Amygdala (tissue), 56 donors: ENCODE results near the gene CNTLN.

Source experiments
- DNase-seq, 56 donors: peaks; one replicate each; lab custom pipeline; 2025; lab: John Stamatoyannopoulos, UW

The CNTLN gene, protein sequence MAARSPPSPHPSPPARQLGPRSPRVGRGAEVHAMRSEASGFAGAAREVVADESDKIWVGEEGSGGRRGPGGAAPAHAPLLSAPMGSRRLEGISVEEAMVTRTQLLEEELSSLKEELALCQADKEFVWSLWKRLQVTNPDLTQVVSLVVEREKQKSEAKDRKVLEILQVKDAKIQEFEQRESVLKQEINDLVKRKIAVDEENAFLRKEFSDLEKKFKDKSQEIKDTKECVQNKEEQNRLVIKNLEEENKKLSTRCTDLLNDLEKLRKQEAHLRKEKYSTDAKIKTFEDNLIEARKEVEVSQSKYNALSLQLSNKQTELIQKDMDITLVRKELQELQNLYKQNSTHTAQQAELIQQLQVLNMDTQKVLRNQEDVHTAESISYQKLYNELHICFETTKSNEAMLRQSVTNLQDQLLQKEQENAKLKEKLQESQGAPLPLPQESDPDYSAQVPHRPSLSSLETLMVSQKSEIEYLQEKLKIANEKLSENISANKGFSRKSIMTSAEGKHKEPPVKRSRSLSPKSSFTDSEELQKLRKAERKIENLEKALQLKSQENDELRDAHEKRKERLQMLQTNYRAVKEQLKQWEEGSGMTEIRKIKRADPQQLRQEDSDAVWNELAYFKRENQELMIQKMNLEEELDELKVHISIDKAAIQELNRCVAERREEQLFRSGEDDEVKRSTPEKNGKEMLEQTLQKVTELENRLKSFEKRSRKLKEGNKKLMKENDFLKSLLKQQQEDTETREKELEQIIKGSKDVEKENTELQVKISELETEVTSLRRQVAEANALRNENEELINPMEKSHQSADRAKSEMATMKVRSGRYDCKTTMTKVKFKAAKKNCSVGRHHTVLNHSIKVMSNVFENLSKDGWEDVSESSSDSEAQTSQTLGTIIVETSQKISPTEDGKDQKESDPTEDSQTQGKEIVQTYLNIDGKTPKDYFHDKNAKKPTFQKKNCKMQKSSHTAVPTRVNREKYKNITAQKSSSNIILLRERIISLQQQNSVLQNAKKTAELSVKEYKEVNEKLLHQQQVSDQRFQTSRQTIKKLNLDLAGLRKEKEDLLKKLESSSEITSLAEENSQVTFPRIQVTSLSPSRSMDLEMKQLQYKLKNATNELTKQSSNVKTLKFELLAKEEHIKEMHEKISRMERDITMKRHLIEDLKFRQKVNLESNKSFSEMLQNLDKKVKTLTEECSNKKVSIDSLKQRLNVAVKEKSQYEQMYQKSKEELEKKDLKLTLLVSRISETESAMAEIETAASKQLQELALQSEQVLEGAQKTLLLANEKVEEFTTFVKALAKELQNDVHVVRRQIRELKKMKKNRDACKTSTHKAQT (N-terminal part only)

DNA sequence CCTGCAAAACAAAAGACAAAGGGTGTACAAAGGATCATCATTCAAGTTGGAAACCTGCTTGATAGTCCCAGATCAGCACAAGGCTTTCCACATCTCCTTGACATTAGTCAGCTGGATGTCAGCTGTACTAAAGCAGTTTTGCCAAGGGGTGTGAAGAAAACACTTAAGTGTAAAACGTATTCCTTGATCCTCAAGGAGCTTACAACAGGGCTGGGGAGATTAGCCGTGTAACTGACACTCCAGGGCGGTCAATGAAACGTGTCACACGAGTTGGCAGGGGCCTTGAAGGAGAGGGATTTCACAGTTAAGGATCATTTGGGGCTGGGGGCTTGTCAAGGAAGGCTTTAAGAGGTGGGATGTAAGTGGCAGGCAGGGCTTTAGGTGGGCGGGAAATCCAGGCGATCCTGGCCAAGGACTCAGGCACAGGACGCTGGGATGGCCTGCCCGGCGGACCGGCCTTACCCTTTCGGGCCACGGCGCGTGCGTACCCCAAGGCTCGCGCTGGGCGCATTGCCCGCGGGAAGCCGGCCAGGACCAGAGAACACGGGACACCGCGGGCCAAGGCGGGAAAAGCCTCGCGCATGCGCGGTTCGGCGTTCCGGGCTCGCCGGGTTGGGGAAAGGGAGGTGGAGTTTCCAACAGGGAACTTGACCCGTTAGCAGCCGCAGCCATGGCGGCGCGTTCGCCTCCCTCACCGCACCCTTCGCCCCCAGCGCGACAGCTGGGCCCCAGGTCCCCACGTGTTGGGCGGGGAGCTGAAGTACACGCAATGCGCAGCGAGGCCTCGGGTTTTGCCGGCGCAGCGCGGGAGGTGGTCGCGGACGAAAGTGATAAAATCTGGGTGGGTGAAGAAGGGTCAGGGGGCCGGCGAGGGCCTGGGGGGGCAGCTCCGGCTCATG is at the start of gene CNTLN:
Gene CNTLN, plus strand, starts transcription at position 645 of the 899 bp plus-strand sequence. Its CDS starts 26 bp downstream, at position 671.
- DNase-seq, result peak; percentile 17 to 96 (median 84)

GRCh38 chr9:17088566-17088965 is 46.3 kb upstream of the CNTLN start:
- no peak for DNase-seq

DNA sequence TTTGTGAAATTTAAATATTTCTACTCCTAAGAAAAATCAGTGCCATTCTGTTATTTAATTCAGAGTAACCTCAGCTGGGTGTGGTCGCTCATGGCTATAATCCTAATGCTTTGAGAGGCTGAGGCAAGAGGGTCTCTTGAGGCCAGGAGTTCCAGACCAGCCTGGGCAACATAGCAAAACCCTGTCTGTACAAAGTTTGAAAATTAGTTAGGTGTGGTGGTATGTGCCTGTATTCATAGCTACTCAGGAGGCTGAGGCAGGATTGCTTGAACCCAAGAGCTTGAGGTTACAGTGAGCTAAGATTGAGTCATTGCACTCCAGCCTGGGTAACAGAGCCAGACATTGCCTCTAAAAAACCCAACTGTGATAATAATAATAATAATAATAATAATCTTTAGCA is 44.8 kb upstream of the CNTLN start:
- DNase-seq, result no peak

GRCh38 chr9:17116400-17116837 is 18.4 kb upstream of the CNTLN start:
- no peak for DNase-seq

DNA sequence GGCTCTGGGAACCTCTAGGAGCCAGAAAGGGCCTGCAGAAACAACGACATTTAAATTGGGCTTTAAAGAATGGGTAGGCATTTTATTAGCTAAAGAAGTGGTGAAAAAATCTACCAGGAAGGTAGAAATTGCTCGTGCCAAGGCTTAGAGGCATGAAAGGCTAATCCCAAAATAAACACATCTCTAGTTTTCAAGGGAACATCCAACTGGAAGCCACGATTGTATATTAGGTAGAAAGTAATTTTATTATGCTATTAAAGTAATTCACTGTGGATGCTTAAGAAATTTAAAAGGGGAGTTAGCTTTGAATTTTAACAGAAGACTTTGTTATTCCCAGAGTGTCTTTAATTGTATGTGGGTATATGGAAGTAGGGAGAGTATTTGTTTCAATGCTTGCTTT is 17.5 kb upstream of the CNTLN start:
- DNase-seq, result no peak

DNA sequence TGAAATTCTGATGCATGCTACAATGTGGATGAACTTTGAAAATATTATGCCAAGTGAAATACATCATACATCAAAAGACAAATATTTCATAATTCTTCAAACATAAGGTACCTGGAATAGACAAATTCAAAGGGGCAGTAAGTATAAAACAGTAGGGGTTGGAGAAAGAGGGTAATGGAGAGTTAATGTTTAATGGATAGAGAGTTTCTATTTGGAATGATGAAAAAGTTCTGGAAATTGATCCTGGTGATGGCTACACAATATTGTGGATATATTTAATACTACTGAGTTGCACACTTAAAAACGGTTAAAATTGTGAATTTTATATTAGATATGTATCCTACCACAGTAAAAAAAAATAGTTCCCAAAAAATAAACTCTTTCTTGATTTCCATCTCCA is 14.6 kb upstream of the CNTLN start:
- no peak for DNase-seq

GRCh38 chr9:17121264-17121663 is 13.6 kb upstream of the CNTLN start:
- DNase-seq, result no peak

DNA sequence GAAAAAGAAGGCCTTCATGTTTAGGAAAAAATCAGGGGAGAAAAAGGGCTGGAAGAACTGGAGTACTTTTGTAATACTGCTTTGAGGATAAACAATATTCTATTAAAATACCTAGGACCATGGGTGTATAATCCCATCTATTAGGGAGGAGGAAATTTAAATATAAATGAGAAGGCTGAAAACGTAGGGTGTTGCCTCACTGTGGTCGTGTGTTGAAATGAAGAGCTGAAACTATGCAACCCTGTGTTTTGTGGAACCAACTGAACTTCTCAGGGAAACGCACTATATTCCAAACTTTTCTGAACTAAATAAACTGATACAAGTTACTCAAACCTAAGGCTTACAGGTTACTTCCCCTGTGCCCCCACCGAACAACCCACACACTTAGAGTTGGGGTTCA is 4.5 kb upstream of the CNTLN start:
- DNase-seq, result no peak

DNA sequence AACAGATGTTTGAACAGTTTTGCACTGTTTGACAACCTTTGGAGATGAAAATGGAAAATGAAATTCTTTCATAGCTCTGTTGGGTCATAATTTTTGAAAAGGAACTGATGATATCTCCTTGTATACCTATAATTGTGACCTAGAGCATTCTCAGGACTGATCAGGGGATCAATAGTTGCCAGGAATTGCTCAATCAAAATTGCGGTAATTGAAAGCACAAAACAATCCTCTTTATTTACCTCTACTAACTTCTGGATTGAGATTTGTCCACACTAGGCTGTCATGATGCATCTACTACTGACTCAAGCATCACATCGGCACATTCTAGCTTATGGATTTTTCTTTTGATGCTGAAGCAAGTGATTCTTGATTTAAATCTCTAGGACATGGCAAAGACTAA is 4.1 kb upstream of the CNTLN start:
- no peak for DNase-seq

GRCh38 chr9:17131494-17131893 is 3.3 kb upstream of the CNTLN start:
- no peak for DNase-seq

- peak in 36 of 56 donors; percentile 4 to 63 (median 41) for DNase-seq
Measured at GRCh38 chr9:17135295-17136160, 688 bp downstream of the CNTLN start.

DNA sequence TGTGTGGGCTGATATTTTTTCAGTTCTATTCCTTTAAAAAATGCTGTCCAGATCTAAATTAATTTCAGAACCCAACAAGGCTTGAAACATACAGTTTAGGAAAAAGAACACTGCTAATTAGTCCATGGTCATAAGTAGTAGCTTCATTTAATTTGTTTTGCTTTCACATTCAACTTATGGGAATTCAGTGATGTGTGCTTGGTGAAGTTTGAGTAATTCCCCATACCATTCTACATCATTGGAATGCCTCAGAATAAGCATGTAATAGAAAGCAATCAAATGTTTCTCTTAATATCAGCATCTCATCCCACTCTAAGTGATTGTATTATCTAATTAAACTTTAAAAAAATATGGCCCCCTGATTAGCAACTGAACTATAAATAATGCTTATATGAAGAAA is 2.7 kb downstream of the CNTLN start:
- DNase-seq, result no peak

DNA sequence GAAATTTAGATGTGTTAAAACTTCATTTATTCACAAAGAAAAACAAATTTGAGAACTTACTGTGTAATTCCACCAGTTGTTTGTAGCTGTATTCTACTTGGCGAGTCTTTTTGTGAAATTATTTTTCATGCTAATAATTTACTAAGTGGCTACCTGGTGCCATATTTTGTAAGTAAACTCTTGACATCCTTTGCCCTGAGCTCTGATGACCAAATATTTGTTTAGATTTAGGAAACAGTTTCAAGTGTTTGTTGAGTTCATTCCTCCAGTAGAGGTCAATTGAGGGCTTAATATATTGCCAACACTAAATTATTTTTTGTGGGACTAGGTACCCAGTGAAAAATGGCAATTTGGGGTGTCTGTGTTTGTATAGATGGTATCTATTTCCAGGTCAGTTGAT is 3.7 kb downstream of the CNTLN start:
- no peak for DNase-seq

- no peak for DNase-seq
Measured at GRCh38 chr9:17140418-17140817, 5.6 kb downstream of the CNTLN start.

DNA sequence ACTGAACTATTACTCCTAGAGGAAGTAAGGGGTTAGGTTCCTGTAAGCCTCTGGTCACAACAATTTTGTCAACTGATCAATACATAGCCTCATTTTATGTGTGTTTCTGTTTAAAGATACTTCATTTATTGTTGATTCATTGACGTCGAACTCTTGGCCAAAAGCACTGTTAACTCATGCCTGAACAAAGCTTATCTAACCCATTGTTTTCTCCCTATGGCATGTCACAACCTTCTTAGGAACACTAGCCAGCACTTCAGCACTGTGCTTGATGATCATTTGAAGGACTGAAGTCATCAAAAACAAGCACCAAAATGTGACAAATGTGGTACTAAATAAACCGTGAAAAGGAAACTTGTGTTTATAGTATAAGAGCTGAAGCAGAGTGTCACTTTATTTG is 13.5 kb downstream of the CNTLN start:
- DNase-seq, result no peak

DNA sequence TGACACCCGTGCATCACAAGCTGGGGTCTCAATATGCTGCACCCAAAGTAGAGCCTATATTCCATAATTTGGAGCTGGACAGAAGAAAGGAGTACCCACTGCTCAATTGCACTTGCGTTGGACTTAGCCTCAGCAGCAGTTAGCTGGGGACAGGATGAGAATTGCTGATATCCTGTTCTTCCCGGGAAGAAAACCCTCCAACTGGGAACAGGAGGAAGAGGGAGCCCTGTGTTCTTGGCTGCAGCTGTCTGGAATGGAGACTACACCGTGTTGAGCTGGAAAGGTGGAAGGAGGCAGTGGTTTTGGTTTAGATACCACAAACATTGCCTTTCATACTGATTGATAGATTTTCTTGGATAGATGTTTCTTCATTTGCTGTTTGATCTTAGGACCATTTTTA is 24.6 kb downstream of the CNTLN start:
- no peak for DNase-seq

GRCh38 chr9:17160327-17160726 is 25.5 kb downstream of the CNTLN start:
- DNase-seq, result no peak

- no peak for DNase-seq
Measured at GRCh38 chr9:17165764-17166163, 30.9 kb downstream of the CNTLN start.

DNA sequence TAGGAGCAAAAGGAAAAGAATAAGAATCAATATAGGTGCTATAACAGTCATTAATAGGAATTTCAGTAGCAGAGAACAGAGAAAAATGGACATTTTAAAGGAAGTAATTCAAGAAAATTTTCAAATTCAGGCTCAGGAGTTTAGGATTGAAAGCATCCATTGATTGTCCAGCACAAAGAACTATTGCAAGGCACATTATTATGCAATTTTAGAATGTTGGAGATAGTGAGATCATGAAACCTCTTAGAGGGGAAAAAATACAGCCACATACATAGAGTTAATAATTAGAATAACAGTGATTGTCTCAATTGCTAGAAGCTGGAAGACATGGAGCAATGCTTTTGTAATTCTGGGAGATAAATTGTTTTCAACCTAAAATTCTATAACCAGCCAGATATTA is 31.5 kb downstream of the CNTLN start:
- no peak for DNase-seq
